ENCODE data around the gene TRAPPC10.

DNA sequence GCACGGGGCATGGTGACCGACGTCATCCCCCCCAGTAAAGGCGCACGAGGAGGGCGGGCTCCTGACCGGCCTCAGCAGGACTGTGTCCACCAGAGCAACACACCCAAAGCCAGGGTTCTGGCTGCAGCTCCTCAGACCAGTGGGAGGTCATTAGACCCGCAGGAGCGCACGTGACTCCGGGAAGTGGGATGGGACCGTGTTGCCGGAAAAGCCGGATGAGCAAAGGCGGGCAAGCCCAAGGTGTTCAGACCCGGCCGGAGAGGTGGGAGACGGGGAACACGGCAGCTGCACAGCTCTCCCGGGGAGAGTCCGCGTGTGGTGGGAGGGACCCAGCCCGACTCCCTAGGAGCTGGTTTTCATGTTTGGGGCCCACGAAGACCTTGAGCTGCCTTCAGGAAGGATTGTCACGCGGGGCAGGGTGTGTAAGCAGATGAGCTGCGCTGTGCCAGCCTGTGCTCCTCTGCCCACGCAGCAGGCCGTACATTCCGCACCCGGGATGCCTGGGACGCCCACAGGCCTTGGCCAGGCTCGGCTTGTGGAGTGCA, 20.6 kb upstream of the TRAPPC10 start:
- TF ChIP-seq, protein P1, sequence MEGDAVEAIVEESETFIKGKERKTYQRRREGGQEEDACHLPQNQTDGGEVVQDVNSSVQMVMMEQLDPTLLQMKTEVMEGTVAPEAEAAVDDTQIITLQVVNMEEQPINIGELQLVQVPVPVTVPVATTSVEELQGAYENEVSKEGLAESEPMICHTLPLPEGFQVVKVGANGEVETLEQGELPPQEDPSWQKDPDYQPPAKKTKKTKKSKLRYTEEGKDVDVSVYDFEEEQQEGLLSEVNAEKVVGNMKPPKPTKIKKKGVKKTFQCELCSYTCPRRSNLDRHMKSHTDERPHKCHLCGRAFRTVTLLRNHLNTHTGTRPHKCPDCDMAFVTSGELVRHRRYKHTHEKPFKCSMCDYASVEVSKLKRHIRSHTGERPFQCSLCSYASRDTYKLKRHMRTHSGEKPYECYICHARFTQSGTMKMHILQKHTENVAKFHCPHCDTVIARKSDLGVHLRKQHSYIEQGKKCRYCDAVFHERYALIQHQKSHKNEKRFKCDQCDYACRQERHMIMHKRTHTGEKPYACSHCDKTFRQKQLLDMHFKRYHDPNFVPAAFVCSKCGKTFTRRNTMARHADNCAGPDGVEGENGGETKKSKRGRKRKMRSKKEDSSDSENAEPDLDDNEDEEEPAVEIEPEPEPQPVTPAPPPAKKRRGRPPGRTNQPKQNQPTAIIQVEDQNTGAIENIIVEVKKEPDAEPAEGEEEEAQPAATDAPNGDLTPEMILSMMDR (IDR thresholded peaks at IDR 0.05 in 4 of 5, conservative IDR thresholded peaks at IDR 0.05 in 1 of 5) = no peak
- TF ChIP-seq POLR2A (IDR thresholded peaks at IDR 0.05) = no peak
